GM12878 (cell line): ENCODE results near the gene RCOR1. TPM values are rescaled to one million over a fixed set of nuclear protein-coding genes. Genes with fewer than 3 reads are reported as not detected.

Experiments
- ATAC-seq: fragments of 200-7000 bp; cut with Tn5 transposase; 3 replicates; pipeline ENCODE4 v1.9.1; 2020; ENCODE audit warnings: mild to moderate bottlenecking, moderate library complexity
- BruUV-seq: library from RNA; stranded (reverse); fragments of 400-500 nt; replicated peaks from 2 replicates; lab custom pipeline; 2021; lab: Mats Ljungman, UMichigan
- CTCF ChIA-PET: fragments of 300-600 bp; sonication (Branson Sonifier 250); formaldehyde crosslinking; extraction: SDS; loops from one replicate; lab custom pipeline; 2021; ENCODE audit warnings: inconsistent platforms; lab: Yijun Ruan, JAX
- POLR2A ChIA-PET: fragments of 350-600 bp; formaldehyde crosslinking; extraction: SDS; loops from one replicate; lab custom pipeline; 2021; ENCODE audit warnings: inconsistent platforms; lab: Charles Lee
- RAD21 ChIA-PET: fragments of 300-600 bp; sonication (Branson Sonifier 250); formaldehyde crosslinking; loops from one replicate; lab custom pipeline; 2023; ENCODE audit warnings: antibody characterized with exemption; ENCODE audit not compliant: unreplicated experiment; lab: Charles Lee
- SMC1A ChIA-PET: fragments of 300-600 bp; sonication (Branson Sonifier 250); formaldehyde crosslinking; loops from one replicate; lab custom pipeline; 2023; ENCODE audit not compliant: unreplicated experiment, uncharacterized antibody; lab: Charles Lee
- DNase-seq: peaks from one replicate; pipeline ENCODE4 v3.0.0-alpha.2; 2011; ENCODE audit warnings: low read depth, low spot score
- FAIRE-seq: peaks from 3 replicates; lab custom pipeline; 2011; peaks lifted over from hg19 to GRCh38; lab: Jason Lieb, UNC
- H2AFZ ChIP-seq: 2 replicates; pipeline ENCODE4 v1.6.0; 2011; ENCODE audit warnings: low read depth, low read length, control low read depth; ENCODE audit not compliant: control insufficient read depth
- H3K27ac ChIP-seq: 2 replicates; pipeline ENCODE4 v1.5.1; 2011; ENCODE audit warnings: control low read depth; ENCODE audit not compliant: control insufficient read depth, insufficient read depth
- H3K27me3 ChIP-seq, 2 experiments: replicated peaks in 1 of 2; 2 replicates each; pipeline versions ENCODE4 v1.6.0 to v1.6.1; 2011; ENCODE audit warnings: low read length in 1 of 2; ENCODE audit not compliant: control insufficient read depth in 2 of 2, insufficient read depth in 2 of 2
- H3K36me3 ChIP-seq, 2 experiments: 2 replicates each; pipeline ENCODE4 v1.5.1; 2011; ENCODE audit warnings: low read length in 1 of 2; ENCODE audit not compliant: control insufficient read depth in 2 of 2, insufficient read depth in 2 of 2
- H3K4me1 ChIP-seq: 2 replicates; pipeline ENCODE4 v1.6.1; 2011; ENCODE audit warnings: mild to moderate bottlenecking, low read length, moderate library complexity, mixed read lengths; ENCODE audit not compliant: control insufficient read depth, insufficient read depth
- H3K4me2 ChIP-seq: 2 replicates; pipeline ENCODE4 v1.6.0; 2011; ENCODE audit warnings: control low read depth; ENCODE audit not compliant: control insufficient read depth, insufficient read depth
- H3K4me3 ChIP-seq: fragments of 200-600 bp; sonication (generic); 2 replicates; pipeline ENCODE4 v1.5.1; 2016
- H3K79me2 ChIP-seq: 2 replicates; pipeline ENCODE4 v1.6.0; 2011; ENCODE audit warnings: low read length; ENCODE audit not compliant: control insufficient read depth, insufficient read depth
- H3K9ac ChIP-seq: 2 replicates; pipeline ENCODE4 v1.8.0; 2011; ENCODE audit warnings: low read length, control low read depth, mixed read lengths; ENCODE audit not compliant: control insufficient read depth, insufficient read depth
- H3K9me3 ChIP-seq: replicated peaks from 3 replicates; pipeline ENCODE4 v1.5.1; 2011; ENCODE audit warnings: mild to moderate bottlenecking, low read length; ENCODE audit not compliant: control insufficient read depth, insufficient read depth
- H4K20me1 ChIP-seq: 2 replicates; pipeline ENCODE4 v1.6.0; 2011; ENCODE audit not compliant: control insufficient read depth, insufficient read depth
- BRCA1 ChIP-seq: IDR thresholded peaks from 2 replicates; pipeline ENCODE4 v1.6.1; 2011; ENCODE audit warnings: low read depth, low read length, improper control_type of control experiment
- CREM ChIP-seq: IDR thresholded peaks from 2 replicates; pipeline ENCODE4 v1.6.1; 2014; ENCODE audit warnings: antibody characterized with exemption, low read depth
- KLF5 ChIP-seq: fragments of 450-650 bp; IDR thresholded peaks from 2 replicates; pipeline ENCODE4 v1.6.1; 2014; ENCODE audit warnings: mild to moderate bottlenecking; ENCODE audit not compliant: partially characterized antibody
- SMC3 ChIP-seq: IDR thresholded peaks from 2 replicates; pipeline ENCODE4 v1.6.1; 2011; ENCODE audit warnings: low read length, improper control_type of control experiment, borderline replicate concordance
- SRF ChIP-seq, 2 experiments: IDR thresholded peaks; 2 replicates each; pipeline ENCODE4 v1.6.1; 2011; ENCODE audit warnings: low read depth in 2 of 2, low read length in 2 of 2, mild to moderate bottlenecking in 1 of 2, moderate library complexity in 1 of 2
- TCF7 ChIP-seq: IDR thresholded peaks from 2 replicates; pipeline ENCODE4 v1.6.1; 2014; ENCODE audit warnings: antibody characterized with exemption, borderline replicate concordance
- YBX1 ChIP-seq: fragments of 450-650 bp; IDR thresholded peaks from 2 replicates; pipeline ENCODE4 v1.6.1; 2016; ENCODE audit warnings: antibody characterized with exemption
- ZBED1 ChIP-seq: IDR thresholded peaks from 2 replicates; pipeline ENCODE4 v1.6.1; 2016; ENCODE audit warnings: borderline replicate concordance
- WGBS: methylation state at CpG from one replicate; pipeline ENCODE4 v1.1.6; 2016; ENCODE audit warnings: low lambda C conversion rate; ENCODE audit not compliant: insufficient replicate concordance, insufficient coverage; ENCODE audit errors: missing lambda C conversion rate; 5-methylcytosine and 5-hydroxymethylcytosine counted together
- in situ Hi-C: fragments of 300-500 bp; cut with MboI; formaldehyde crosslinking; loops from 9 replicates; pipeline ENCODE4 v1.14.3; 2018; ENCODE audit warnings: mixed read lengths
- intact Hi-C: fragments of 100-400 bp; cut with micrococcal nuclease; formaldehyde crosslinking; loops from one replicate; pipeline ENCODE4 v1.14.2; 2022; ENCODE audit not compliant: unreplicated experiment
- polyA plus RNA-seq, 11 experiments: library from polyadenylated mRNA; depleted of rRNA in 4 of 11; unstranded in 6 of 11; stranded (reverse) in 5 of 11; fragments of >200 nt; fragmentation: Nextera tagmentation in 4 of 11; fragmentation: Illumina TruSeq in 1 of 11; extraction: Ambion mirVana in 4 of 11; extraction: Trizol in 1 of 11; gene quantifications; 1 replicate in 1 of 11; 2 replicates in 10 of 11; pipeline versions ENCODE4 v1.2.1 to v1.2.3, GENCODE V29; 2011 to 2016; ENCODE audit warnings: inconsistent platforms in 2 of 11, missing spikeins in 2 of 11, low read depth in 1 of 11
- total RNA-seq, 4 experiments: library from RNA; depleted of rRNA in 3 of 4; stranded (reverse); fragments of >200 nt in 3 of 4; fragmentation: Illumina TruSeq in 1 of 4; extraction: Trizol in 1 of 4; gene quantifications; 2 replicates each; pipeline versions ENCODE4 v1.2.1 to v1.2.3, GENCODE V29; 2013 to 2021
- TF ChIP-seq, protein P1 (sequence below): fragments of 450-650 bp; IDR thresholded peaks from 2 replicates; pipeline ENCODE4 v1.6.1; 2016; ENCODE audit warnings: mild to moderate bottlenecking, moderate library complexity, borderline replicate concordance

Gene RCOR1
- total and polyA plus RNA-seq, 10 of the 15 experiments (the other 5 are each of a cell fraction or from before 2014, with no cell fraction given): 1.6 to 12.2 (median 4.4) TPM

DNA sequence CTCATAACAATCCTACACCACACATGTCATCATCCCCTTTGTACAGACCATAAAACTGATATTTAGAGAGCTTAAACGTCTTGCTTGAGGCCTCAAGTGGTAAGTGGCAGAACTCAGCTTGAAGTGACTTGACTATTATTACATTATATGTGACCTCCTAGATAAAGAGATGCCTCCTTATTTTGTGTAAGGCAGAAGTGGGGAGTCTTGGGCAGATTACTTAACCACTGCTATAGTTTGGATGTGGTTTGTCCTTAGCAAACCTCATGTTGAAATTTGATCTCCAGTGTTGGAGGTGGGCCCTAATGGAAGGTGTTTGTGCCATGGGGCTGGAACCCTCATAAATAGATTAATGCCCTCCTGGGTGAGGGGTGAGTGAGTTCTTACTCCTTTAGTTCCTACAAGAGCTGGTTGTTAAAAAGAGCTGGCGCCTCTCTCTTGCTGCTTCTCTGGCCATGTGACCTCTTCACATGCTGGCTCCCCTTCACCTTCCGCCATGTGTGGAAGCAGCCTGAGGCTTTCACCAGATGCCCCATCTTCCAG is 37.4 kb downstream of the RCOR1 start:
- ChIA-PET RAD21 (interaction anchor here (1.0 kb wide), 1 partner anchor 24 kb away, joined by 4 read pairs; no protein-coding TSS in a partner anchor), POLR2A (interaction anchor here (0.5 to 0.7 kb wide), 2 partner anchors 67 to 805 kb away, joined by 3 to 4 read pairs; no protein-coding TSS in a partner anchor), SMC1A (interaction anchor here (0.8 to 1.2 kb wide), 4 partner anchors 9 to 192 kb away, joined by 3 read pairs; no protein-coding TSS in a partner anchor), CTCF (interaction anchor here (0.6 to 1.7 kb wide), 2 partner anchors 18 to 36 kb away, joined by 4 to 7 read pairs; no protein-coding TSS in a partner anchor)
- in situ Hi-C loops (no loop called here), intact Hi-C loops (no loop called here)
- H3K27me3 ChIP-seq: no peaks in the 10 kb centered on the region
- 73% methylated on average over 3 of the region's 3 CpGs for WGBS
- BruUV-seq: no TSS peak
- H3K4me2 ChIP-seq: no peak overlapping the region
- peaks cover 6% of the 10 kb centered on the region for H3K79me2 ChIP-seq
- H3K27ac ChIP-seq: no peak overlapping the region
- no peak for TF ChIP-seq KLF5
- no peak overlapping the region for H3K4me3 ChIP-seq
- no peak for FAIRE-seq
- no peak overlapping the region for H2AFZ ChIP-seq
- no peaks in the 10 kb centered on the region for H3K9me3 ChIP-seq
- DNase-seq: no peak
- H4K20me1 ChIP-seq: peaks cover 2% of the 10 kb centered on the region; the same call in 1 of the 2 replicates
- H3K4me1 ChIP-seq: peaks cover 18% of the 10 kb centered on the region
- peaks cover 0 to 7% of the 10 kb centered on the region in 2 experiments; a peak in 2 of 4 replicates for H3K36me3 ChIP-seq
- ATAC-seq: no peak
- H3K9ac ChIP-seq: no peak overlapping the region

DNA sequence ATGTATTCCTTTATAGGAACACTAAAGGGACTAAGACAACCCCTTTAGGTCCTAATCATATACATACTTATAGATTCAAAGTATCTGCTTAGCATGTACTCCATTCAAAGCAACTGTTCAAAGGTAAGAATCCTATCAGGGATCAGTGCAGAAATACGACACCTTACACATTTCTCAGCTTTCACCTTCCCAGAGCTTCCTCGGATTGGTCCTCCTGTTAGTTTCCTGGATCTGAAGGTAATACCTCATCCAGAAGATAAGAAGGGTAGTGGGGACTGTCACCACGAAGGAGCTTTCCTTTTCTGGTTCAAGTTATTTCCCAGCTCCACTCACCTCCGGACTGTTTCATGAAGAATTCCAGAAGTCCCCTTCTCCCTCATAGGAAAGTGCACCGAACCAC is 38.0 kb downstream of the RCOR1 start:
- in situ Hi-C loops (no loop called here), intact Hi-C loops (no loop called here)
- Histone ChIP-seq H4K20me1 (peaks cover 2% of the 10 kb centered on the region; the same call in 1 of the 2 replicates), H3K4me1 (peaks cover 17% of the 10 kb centered on the region), H3K9ac (no peak overlapping the region), H3K4me3 (no peak overlapping the region), H3K4me2 (no peak overlapping the region), H3K27ac (no peak overlapping the region), H3K79me2 (peaks cover 8% of the 10 kb centered on the region), H3K36me3 (peaks cover 0 to 7% of the 10 kb centered on the region in 2 experiments; a peak in 2 of 4 replicates), H3K9me3 (no peaks in the 10 kb centered on the region), H3K27me3 (no peaks in the 10 kb centered on the region), H2AFZ (no peak overlapping the region)
- SMC1A ChIA-PET: interaction anchor here (0.8 to 1.2 kb wide), 3 partner anchors 9 to 192 kb away, joined by 3 read pairs; no protein-coding TSS in a partner anchor
- no peak for ATAC-seq
- no peak for DNase-seq
- CTCF ChIA-PET: interaction anchor here (0.6 to 1.7 kb wide), 2 partner anchors 19 to 36 kb away, joined by 4 to 7 read pairs; no protein-coding TSS in a partner anchor
- 89% methylated on average over 5 of the region's 5 CpGs for WGBS
- RAD21 ChIA-PET: no interaction called here
- no peak for FAIRE-seq
- POLR2A ChIA-PET: interaction anchor here (0.5 kb wide), 1 partner anchor 66 kb away, joined by 4 read pairs; no protein-coding TSS in a partner anchor
- no TSS peak for BruUV-seq
- TF ChIP-seq SMC3: no peak
- TF ChIP-seq SRF (IDR thresholded peaks at IDR 0.05; ENCODE audit: low read depth in 2 of 2, low read length in 2 of 2): no peak
- TF ChIP-seq, protein P1, sequence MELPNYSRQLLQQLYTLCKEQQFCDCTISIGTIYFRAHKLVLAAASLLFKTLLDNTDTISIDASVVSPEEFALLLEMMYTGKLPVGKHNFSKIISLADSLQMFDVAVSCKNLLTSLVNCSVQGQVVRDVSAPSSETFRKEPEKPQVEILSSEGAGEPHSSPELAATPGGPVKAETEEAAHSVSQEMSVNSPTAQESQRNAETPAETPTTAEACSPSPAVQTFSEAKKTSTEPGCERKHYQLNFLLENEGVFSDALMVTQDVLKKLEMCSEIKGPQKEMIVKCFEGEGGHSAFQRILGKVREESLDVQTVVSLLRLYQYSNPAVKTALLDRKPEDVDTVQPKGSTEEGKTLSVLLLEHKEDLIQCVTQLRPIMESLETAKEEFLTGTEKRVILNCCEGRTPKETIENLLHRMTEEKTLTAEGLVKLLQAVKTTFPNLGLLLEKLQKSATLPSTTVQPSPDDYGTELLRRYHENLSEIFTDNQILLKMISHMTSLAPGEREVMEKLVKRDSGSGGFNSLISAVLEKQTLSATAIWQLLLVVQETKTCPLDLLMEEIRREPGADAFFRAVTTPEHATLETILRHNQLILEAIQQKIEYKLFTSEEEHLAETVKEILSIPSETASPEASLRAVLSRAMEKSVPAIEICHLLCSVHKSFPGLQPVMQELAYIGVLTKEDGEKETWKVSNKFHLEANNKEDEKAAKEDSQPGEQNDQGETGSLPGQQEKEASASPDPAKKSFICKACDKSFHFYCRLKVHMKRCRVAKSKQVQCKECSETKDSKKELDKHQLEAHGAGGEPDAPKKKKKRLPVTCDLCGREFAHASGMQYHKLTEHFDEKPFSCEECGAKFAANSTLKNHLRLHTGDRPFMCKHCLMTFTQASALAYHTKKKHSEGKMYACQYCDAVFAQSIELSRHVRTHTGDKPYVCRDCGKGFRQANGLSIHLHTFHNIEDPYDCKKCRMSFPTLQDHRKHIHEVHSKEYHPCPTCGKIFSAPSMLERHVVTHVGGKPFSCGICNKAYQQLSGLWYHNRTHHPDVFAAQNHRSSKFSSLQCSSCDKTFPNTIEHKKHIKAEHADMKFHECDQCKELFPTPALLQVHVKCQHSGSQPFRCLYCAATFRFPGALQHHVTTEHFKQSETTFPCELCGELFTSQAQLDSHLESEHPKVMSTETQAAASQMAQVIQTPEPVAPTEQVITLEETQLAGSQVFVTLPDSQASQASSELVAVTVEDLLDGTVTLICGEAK: no peak
- TF ChIP-seq BRCA1: no peak
- no peak for TF ChIP-seq ZBED1
- TF ChIP-seq CREM: no peak
- no peak for TF ChIP-seq TCF7
- TF ChIP-seq YBX1: no peak
